Measurements from ENCODE around the gene OTUD1. TPM values are rescaled to one million over a fixed set of nuclear protein-coding genes. Genes with fewer than 3 reads are reported as not detected.

Gene OTUD1, protein sequence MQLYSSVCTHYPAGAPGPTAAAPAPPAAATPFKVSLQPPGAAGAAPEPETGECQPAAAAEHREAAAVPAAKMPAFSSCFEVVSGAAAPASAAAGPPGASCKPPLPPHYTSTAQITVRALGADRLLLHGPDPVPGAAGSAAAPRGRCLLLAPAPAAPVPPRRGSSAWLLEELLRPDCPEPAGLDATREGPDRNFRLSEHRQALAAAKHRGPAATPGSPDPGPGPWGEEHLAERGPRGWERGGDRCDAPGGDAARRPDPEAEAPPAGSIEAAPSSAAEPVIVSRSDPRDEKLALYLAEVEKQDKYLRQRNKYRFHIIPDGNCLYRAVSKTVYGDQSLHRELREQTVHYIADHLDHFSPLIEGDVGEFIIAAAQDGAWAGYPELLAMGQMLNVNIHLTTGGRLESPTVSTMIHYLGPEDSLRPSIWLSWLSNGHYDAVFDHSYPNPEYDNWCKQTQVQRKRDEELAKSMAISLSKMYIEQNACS
- 3.6 and 8.7 TPM in 2 replicates for total RNA-seq

DNA sequence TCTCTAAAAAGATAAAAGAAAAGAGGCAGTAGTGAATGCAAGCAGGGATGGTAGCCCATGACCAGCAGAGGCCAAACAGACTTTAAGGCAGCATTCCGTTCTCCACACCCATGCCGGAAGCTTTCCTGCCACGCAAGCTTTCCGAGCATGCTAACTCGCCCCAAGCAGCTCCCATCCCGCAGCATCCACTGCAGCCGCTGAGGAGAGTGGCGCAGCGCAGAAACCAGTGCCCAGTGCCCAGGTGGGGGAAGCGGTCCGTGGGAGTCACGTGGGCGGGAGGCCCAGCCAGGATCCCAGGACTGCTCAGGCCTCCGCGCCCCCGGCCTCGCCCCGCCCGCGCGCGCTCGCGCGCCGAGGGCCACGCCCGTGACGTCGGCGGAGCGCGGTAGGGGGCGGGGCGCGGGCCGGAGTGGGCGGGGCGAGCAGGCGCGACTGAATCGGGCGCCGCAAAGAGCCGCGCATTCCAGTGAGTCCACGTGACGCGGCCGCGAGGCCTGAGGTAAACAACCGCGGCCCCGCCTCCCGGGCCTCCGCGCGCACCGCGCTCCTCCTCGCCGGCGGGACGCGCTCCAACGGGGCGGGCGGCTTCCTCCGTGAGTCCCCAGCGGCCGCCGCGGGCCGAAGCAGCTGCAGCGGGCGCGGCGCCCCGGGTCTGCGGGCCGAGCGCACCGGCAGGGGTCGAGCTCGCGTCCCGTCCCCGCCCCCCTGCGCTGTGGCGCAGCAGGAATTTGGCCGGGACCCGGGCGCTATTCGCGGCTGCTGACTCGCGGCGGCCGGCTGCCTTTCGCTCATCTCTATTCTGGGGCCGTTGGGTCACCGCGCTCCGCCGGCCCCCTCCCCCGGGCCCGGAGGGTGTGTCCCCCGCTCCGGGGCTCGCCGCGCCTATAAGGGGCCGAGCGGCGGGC lies at the start of gene OTUD1:
TSS of gene OTUD1 (plus strand) at position 529 of the 905 bp plus-strand sequence. CDS start 383 bp downstream, outside the sequence.

Other genes with a start within 250 kb of the OTUD1 start
- gene PTF1A, start 246.8 kb upstream of the OTUD1 start, total RNA-seq, result not detected in 2 replicates
- gene C10orf67, start 94.3 kb upstream of the OTUD1 start, total RNA-seq, result 0.19 TPM in 1 of 2 replicates, not detected in the other

All from regular cardiac myocyte (primary cell).